GM18502 (cell line): ENCODE data around the gene ANKRD35.
A peak's percentile ranks its signal among the peaks of the same experiment; 100 is the strongest.
"Not testable (repeated sequence)": the region's sequence is repeated elsewhere in the genome, so short reads cannot be mapped to it uniquely, and the experiment has no call there.

ENCODE experiments used
- ATAC-seq: cut with Tn5 transposase; IDR thresholded peaks from one replicate; pipeline ENCODE4 v1.9.1; 2021; ENCODE audit warnings: mild to moderate bottlenecking; ENCODE audit not compliant: unreplicated experiment, poor library complexity

Gene ANKRD35

DNA sequence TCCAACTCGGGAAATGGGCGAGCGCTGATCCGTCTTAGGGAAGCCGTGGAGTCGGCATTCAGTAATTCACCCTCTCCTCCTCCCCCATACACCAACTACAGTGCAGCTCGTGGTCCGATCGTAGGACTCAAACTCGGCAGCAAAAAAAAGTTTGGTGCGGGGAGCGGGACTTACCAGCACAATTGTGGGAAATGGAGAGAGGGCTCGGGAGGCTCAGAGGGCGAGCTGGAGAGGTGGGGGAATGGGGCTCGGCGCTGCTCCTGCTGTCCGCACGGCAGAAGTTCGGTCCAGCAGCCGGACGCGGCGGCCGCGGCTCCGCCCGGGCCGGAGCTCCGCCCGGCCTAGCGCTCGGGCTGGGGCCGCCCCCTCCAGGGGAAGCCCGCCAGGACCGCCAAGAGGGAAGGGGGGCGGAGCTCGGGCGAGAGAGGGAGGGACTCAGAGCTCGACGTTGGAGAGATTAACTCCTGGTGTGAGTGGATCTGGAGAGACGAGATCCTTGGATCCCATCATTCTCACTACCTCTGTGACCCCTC lies 26.1 kb downstream of the ANKRD35 start:
- peak; percentile 78 for ATAC-seq

DNA sequence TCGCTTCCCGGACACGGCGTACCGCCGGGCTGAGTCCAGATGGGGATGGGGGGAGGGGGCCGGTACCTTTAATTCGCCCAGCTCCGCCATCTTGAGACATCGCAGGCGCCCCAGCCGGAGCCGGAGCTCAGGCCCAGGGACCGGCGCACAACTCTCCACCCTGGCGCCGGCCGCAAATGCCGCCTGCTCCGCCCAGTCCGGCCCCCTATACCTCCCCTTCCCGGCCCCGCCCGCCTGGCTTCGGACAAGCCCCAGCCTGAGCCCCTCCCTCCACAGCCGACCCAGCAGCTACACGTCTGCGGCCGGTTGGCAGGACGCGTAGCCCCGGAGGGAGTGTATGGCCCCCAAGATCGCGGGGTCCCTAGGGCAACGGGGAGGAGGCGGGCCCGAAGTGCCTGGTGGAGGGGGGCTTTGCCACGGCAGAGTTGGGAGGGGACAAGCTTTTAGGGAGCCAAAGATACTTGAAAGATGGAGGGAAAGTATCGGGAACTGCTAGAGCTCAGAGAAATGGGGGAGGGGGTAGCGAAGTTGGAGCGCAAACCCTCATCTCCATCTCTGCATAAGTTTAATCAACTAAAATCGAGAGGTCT lies 26.7 kb downstream of the ANKRD35 start, which contains the start of gene PIAS3:
Gene PIAS3 (minus strand): TSS at position 181 of the 590 bp plus-strand sequence. CDS start 91 bp downstream, at position 90.
- peak; percentile 87 for ATAC-seq

DNA sequence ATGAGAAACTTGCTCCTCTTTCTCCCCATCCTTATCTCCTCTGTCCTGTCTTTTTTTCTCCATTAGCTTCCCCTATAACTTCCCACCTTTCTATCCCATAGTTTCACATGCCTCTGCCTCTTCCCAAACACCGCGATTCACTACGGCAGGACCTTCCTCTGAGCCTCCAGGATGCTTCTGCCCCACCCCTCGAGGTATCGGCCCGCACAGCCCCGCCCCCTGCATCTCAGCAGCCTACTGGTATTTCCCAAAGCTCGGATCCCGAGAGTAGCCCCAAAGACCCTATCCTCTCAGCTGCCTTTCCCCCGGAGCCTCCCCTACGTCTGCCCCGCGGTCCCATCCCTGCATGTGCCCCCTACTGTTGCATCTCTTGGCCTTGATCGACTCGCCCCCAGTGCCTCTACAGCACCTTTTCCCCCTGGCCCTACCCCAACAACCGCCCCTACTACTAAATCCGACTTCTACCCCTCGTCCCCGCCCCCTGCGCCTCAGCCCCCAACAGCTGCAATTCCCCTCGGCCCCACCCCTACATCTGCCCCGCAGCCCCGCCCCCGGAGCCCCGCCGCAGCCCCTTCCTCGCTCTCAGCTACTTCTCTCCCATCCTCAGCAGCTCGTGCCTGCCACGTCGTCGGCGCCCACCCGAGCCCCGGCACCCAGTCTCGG lies 27.3 kb downstream of the ANKRD35 start:
- peak; percentile 14 for ATAC-seq

GRCh38 chr1:145857170-145857569 lies 28.5 kb downstream of the ANKRD35 start:
- ATAC-seq = no peak

DNA sequence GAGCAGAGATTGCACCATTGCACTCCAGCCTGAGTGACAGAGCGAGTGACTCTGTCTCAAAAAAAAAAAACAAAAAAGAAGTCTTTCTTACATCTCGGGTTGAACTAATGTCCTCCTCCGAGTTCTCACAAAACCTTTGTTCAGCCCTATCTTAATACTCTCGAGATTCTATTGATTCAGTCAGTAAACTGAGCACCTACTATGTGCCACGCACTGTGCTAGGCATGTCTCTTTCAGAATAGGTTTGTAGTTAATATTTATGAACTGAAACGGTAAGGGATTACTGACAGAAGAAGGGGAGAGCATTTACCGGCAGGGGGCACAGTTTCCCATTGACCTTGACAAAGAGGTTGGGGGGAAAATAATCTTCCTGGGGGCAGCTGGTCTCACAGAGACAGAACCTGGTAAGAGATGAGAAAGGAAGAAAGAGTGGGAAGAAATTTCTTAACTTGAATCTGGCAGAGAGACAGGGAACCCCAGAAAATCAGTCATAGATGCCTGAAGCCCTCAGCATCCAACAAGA lies 30.2 kb downstream of the ANKRD35 start:
- ATAC-seq = no peak

DNA sequence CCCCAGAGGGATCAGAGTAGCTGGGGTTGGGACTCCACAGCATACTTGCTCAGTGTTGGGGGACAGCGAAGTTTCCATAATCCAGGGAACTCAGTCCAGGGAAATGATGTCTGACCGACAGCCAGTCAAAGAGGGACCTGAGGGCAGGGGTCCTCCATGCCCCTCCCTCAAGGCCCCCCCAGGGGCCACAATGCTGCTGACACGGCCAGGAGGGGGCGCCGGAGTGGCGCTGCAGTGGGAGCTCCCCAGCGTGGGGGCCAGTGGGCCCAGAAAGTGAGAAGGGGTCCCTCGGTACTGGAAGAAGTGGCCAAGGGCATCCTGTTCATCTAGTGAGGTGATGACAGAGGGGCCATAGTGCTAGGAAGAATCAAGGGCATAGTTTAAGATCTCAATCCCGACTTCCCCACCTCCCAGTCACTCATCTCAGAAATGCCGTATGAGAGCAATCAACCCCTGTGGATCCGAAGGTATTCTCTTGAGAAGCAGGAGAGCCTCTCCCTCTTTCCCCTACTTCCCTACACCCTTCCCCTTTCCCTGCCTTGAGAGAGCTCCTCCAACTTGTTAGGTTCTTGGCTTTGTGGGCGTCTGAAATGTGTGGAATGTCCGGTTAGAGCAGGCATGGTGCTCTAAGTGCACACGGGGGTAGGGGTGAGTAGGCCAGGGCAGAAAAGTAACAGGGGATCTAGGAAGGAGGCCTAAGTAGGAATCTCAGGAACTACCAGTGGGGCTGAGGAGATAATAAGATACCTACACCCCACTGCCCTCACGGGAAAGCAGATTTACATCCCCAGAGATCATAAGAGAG lies 36.1 kb downstream of the ANKRD35 start:
- ATAC-seq = no peak

DNA sequence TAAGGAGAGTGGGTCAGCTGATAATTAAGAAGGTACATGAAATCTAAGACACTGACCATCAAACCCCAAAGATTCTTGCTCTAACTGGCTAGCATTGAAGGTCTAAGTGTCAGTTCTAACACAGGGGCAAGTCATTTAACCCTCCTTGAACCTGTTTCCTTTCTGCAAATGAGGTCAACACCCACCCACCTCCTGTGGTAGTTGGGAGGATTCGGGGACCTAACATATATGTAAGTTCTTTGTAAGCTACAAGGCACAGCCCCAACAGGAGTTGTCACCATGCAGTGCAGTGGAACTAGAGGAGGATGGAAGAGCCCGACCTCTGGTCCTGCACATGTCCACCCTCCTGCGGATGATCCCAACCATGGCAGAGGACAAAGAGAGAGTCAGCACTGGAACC lies 37.8 kb downstream of the ANKRD35 start:
- ATAC-seq = no peak

GRCh38 chr1:145846201-145846612 lies 39.5 kb downstream of the ANKRD35 start:
- no peak for ATAC-seq

- peak; percentile 58 for ATAC-seq
These were observed 40.0 kb downstream of the ANKRD35 start, which contains the start of gene NUDT17 for GRCh38 chr1:145845514-145846161. Gene NUDT17 (plus strand): TSS chr1:145845630. CDS start chr1:145845641, 11 bp downstream.

DNA sequence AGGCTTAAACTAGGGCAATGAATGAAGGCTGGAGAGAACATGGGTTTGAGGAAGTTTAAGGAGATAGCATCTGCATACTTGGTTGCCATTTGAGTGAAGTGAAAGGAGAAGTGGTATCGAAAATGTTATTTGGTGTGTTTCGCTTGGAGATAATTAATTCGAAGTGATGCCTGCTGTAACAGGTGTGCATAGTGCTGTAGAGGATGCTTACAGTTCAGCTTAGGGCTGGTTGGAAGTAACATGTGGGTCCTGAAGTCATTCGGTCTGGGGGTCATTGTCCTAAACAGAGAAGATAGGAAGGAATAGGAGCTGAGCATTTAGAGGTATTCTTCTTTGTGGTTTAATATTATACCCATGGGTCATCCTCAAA lies 40.5 kb downstream of the ANKRD35 start:
- peak; percentile 73 for ATAC-seq

GRCh38 chr1:145843031-145843430 lies 42.6 kb downstream of the ANKRD35 start:
- no peak for ATAC-seq

DNA sequence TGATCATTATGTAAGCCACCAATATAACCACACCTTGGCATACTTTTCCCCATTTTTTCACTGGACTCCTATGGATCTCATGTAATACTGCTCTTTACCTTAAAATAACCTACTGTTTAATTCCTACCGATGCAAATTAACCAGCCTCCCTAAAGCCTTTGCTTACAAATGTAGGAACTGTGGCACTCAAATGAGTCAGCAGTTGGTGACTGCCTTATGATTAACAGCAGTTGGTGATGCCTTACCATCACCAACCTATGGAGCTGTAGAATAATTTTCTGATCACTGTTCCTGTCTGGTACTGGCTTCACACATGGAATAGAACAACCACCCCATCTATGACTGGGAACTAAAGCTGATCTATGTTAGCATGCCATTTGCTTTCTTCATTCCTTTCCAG lies 48.0 kb downstream of the ANKRD35 start:
- no peak for ATAC-seq

GRCh38 chr1:145830810-145831209 lies 54.9 kb downstream of the ANKRD35 start:
- not testable (repeated sequence) for ATAC-seq

DNA sequence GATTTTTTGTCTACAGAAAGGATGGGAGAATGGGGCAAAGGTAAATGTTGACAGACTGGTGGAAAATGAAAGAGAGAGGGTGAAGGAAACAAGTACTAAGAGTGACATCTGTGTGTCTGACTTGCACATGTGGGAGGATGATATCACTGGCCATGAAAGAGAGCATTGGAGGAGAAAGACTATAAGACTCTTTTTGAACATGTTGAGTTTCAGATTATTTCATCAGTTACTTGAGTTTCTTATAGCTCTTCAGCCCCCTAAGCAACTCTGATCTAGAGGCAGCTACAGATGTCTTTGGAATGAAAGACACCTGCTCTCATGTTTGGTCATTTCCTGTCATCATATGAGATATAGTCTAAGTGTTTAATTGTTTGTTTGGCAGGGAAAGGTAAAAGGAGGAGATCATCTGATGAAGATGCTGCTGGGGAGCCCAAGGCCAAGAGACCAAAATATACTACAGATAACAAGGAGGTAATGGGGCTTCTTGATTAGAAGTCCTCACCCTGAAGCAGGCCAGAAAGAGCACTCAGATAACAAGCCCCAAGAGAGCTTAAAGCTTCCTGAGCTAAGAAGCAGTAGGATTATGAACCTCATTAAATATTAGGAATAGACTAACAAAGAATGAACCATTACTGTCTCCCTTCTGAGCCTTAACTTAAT lies 57.2 kb downstream of the ANKRD35 start:
- ATAC-seq = no peak

DNA sequence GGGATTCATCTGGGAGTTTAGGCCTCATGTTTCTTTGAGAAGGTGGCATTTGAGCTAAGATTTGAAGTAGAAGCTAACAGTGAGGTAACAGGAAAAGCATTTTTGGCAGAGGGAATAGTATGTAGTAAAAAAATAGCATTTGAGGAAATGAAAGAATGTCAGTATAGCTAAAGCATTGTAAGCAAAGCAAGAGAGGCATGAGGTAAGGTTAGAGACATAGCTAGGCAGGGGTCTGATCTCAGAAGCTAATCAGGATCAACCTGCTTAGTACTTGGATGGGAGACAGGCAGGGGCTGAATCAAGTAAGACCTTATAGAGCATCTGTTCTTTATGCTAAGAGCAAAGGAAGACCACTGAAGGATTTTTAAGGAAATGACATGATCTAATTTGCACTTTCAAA lies 57.7 kb downstream of the ANKRD35 start:
- ATAC-seq = no peak

- no peak for ATAC-seq
These were observed 59.6 kb downstream of the ANKRD35 start for GRCh38 chr1:145826030-145826429.

- no peak for ATAC-seq
These were observed 61.2 kb downstream of the ANKRD35 start for GRCh38 chr1:145824499-145824842.

DNA sequence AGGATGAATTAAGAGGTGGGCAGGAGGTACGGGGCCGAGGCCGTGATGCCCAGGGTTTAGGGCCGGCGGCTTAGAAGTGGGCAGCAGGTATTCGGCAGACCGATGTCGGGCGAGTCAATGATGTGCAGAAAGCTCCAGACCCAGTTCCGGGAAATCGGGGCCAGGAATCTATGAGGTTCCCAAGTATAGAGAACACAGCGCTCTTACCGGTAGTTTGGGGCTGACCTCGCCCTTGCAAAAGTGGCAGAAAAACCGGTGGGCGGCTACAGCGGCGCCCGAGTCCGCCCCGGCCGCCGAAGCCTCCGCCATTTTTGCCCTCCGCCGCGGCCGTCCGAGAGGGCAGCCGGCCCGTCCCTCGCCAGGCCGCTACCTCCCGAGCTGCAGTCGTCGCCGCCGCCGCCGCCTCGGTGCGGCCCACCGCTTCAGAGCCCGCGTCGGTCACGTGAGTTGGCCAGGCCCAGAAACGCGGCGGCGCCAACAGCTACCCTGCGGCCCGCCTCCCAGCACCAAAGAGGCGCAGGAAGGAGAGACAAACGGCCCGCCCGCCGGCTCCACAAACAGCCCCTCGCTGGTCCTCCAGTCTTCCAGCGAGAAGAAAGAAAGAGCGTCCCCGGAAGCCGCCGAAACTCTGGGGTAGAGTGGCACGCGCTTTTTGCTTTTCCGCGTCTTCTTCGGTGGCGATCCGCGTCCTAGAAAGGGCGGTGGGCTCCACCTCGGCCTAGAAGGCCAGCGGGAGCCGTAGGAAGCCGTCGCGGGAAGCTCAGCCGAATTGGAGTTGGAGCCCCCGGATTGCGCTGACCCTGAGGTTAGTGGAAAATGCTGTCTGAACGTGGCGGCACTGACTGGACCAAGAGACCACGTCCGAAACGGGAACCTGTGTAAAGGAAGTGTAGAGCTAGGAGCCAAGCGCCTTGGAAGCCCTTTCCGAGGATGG lies 61.8 kb downstream of the ANKRD35 start, which contains the start of the genes POLR3C and RNF115:
Gene POLR3C (plus strand): TSS at position 636 of the 934 bp plus-strand sequence. CDS start 1,577 bp downstream, outside the sequence.
Gene RNF115 (minus strand): TSS at position 531 of the 934 bp plus-strand sequence. CDS start 222 bp downstream, at position 309.
- ATAC-seq = peak; percentile 82
